Nephron (organoid): ENCODE data around the gene FOXO1.

ENCODE experiments used
- H3K27ac Mint-ChIP-seq, 3 experiments: 2 replicates each; pipeline ENCODE4 v1.8.0; 2020; ENCODE audit warnings: mixed read lengths in 3 of 3, mild to moderate bottlenecking in 2 of 3, moderate library complexity in 1 of 3
- H3K27me3 Mint-ChIP-seq: 2 replicates; pipeline ENCODE4 v1.8.0; 2021; ENCODE audit warnings: low read depth, mild to moderate bottlenecking, moderate library complexity, mixed read lengths
- H3K36me3 Mint-ChIP-seq: 2 replicates; pipeline ENCODE4 v1.8.0; 2020; ENCODE audit warnings: low read depth, mixed read lengths
- H3K4me1 Mint-ChIP-seq: 2 replicates; pipeline ENCODE4 v1.8.0; 2020; ENCODE audit warnings: mixed read lengths
- H3K4me3 Mint-ChIP-seq, 3 experiments: 2 replicates each; pipeline ENCODE4 v1.8.0; 2020; ENCODE audit warnings: mild to moderate bottlenecking in 3 of 3, mixed read lengths in 3 of 3, moderate library complexity in 2 of 3
- H3K9me3 Mint-ChIP-seq: 2 replicates; pipeline ENCODE4 v1.8.0; 2020; ENCODE audit warnings: mixed read lengths
- TF ChIP-seq, protein P1 (sequence below), 3 experiments: fragments of 200-600 bp; sonication (generic); IDR thresholded peaks; one replicate each; pipeline ENCODE4 v1.5.0; 2021; ENCODE audit warnings: antibody characterized with exemption in 3 of 3; ENCODE audit not compliant: unreplicated experiment in 3 of 3

FOXO1 gene

DNA sequence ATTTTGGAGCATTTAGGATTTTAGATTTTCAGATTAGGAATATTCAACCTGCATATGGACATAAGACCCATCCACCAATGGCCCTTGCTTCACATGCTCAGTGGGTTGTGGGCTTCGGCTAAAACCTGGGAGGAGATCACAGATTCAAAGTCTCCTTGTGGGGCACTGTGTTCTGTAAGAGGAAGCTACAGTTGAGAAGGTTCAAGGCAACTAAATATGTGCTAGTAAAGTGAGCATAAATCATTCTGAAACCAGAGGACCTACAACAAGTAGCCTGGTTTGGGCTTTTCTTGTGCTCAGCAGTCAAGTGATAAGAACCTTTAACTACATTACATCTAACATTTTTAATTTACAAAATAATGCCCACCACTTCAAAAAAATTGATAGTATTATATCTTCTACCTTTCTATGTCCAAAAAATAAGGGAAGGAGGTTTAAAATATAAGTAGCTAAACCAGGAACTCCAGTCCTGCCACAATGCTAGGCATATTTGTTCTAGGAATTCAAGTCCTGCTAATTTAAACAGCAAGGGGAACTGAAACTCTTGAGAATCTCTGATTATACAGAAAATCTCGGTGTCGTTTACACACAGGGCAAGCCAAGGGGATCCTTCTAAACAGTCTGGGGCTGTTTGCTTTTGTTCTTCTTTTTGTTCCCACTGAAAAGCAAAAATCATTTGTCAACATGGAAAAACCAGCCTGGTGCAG is 36.6 kb downstream of the FOXO1 start:
- Mint-ChIP-seq H3K4me1 (peaks cover 9% of the 10 kb centered on the region), H3K36me3 (peaks cover 13% of the 10 kb centered on the region), H3K4me3 (no peak overlapping the region), H3K27ac (no peak overlapping the region), H3K9me3 (no peaks in the 10 kb centered on the region), H3K27me3 (no peaks in the 10 kb centered on the region)
- TF ChIP-seq, protein P1, sequence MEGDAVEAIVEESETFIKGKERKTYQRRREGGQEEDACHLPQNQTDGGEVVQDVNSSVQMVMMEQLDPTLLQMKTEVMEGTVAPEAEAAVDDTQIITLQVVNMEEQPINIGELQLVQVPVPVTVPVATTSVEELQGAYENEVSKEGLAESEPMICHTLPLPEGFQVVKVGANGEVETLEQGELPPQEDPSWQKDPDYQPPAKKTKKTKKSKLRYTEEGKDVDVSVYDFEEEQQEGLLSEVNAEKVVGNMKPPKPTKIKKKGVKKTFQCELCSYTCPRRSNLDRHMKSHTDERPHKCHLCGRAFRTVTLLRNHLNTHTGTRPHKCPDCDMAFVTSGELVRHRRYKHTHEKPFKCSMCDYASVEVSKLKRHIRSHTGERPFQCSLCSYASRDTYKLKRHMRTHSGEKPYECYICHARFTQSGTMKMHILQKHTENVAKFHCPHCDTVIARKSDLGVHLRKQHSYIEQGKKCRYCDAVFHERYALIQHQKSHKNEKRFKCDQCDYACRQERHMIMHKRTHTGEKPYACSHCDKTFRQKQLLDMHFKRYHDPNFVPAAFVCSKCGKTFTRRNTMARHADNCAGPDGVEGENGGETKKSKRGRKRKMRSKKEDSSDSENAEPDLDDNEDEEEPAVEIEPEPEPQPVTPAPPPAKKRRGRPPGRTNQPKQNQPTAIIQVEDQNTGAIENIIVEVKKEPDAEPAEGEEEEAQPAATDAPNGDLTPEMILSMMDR (IDR thresholded peaks at IDR 0.05; ENCODE audit: unreplicated experiment in 3 of 3): no peak

DNA sequence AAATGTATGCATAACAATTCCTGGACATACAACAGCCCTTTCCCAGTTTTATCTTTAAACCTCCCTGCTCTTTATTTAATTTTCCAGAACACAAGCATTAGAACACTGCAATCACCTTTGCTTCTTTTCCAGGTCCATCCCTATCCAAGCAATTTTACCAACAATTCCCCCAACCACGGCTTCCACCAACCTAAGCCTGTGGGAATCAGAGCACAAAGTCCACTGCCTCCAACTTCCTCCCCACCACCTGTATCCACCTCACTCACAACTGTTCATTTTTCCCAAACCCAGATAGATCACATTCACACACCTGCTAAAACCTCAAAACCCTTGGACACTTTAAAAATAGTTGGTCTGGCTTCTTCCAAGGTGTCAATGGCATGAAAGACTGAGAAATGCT is 39.5 kb downstream of the FOXO1 start:
- TF ChIP-seq, protein P1 (IDR thresholded peaks at IDR 0.05; ENCODE audit: unreplicated experiment in 3 of 3): no peak
- H3K27me3 Mint-ChIP-seq: no peaks in the 10 kb centered on the region
- no peak overlapping the region for H3K27ac Mint-ChIP-seq
- peaks cover 27% of the 10 kb centered on the region for H3K4me1 Mint-ChIP-seq
- peaks cover 13% of the 10 kb centered on the region for H3K36me3 Mint-ChIP-seq
- no peaks in the 10 kb centered on the region for H3K9me3 Mint-ChIP-seq
- no peak overlapping the region for H3K4me3 Mint-ChIP-seq

DNA sequence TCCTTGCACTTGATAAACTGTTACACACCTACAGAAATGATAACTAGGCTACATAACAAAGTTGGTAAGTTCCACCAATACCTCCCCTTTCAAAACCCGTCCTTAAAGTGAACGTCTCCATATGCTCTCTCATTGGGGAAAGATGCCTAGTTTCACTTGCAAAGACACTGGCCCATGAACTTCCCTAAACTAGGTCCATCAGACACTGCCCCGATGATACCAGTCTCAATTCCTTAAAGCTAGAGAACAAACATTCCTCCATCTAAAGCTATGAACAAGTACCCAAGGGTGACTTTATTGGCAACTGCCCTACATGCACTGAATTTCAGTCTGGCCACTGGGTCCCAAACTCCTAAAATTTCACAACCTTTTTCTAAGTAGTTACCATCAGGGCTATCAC is 39.9 kb downstream of the FOXO1 start:
- Mint-ChIP-seq H3K36me3 (peaks cover 11% of the 10 kb centered on the region), H3K4me3 (no peak overlapping the region), H3K27me3 (no peaks in the 10 kb centered on the region), H3K9me3 (no peaks in the 10 kb centered on the region), H3K27ac (no peak overlapping the region), H3K4me1 (peaks cover 28% of the 10 kb centered on the region)
- TF ChIP-seq, protein P1 (IDR thresholded peaks at IDR 0.05; ENCODE audit: unreplicated experiment in 3 of 3): no peak

DNA sequence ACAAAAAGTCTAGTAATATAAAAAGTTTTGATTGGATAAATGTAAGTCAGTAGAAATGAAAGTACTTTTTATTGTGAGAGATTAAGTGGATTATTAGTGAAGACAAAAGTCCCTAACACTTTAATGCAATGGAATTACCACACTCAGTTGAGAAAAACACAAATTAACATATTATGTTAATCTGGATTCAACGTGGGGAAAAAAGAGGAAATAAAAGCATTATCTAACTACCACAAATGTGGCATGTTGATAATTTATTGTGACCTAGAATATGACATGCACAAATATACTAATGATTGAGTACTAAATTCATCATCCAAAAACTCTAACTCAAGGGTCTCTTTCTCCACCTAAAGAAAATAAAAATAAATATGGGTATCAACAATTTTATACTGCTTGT is 41.5 kb downstream of the FOXO1 start:
- no peak overlapping the region for H3K27ac Mint-ChIP-seq
- TF ChIP-seq, protein P1 (IDR thresholded peaks at IDR 0.05; ENCODE audit: unreplicated experiment in 3 of 3): no peak
- no peaks in the 10 kb centered on the region for H3K27me3 Mint-ChIP-seq
- peaks cover 4% of the 10 kb centered on the region for H3K36me3 Mint-ChIP-seq
- no peak overlapping the region for H3K4me3 Mint-ChIP-seq
- H3K9me3 Mint-ChIP-seq: no peaks in the 10 kb centered on the region
- peaks cover 28% of the 10 kb centered on the region for H3K4me1 Mint-ChIP-seq

DNA sequence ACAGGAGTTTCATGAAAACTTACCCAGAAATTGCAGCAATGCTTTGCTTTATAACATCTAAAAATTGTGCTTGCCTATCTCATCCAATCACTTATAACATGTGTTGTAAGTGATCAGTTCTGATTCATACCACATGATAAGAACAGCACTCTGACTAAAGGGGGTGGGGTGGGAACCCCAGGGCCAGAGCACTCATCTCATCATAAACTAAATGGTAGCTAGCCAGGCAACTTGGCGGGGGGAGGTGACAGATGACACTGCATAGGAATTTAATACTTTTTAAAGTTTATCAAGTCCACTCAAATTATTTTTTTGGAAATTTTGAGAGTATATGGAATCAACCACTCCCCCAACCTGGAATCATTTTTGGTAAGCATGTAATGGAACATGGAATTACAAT is 42.1 kb downstream of the FOXO1 start:
- TF ChIP-seq, protein P1 (IDR thresholded peaks at IDR 0.05; ENCODE audit: unreplicated experiment in 3 of 3): no peak
- Mint-ChIP-seq H3K9me3 (no peaks in the 10 kb centered on the region), H3K27me3 (no peaks in the 10 kb centered on the region), H3K36me3 (peaks cover 4% of the 10 kb centered on the region), H3K27ac (no peak overlapping the region), H3K4me3 (no peak overlapping the region), H3K4me1 (peaks cover 34% of the 10 kb centered on the region)

DNA sequence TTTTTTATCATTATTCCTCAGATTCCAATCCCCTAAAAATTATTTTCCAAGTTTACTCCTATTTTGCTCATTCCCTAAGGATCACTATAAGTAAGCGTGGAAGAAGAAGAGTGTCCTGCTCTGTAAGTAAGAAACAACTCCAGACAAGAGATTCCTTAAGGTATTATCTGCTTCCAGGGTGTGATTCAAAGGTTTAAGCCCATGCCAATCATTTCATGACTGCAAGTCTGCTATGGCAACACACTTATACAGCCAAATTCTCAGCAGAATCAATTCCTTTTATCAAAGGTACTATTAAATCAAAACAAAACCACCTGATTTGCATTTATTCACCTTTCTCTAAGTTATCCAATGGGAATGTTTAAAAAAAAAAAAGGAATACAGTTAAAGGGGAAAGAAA is 43.7 kb downstream of the FOXO1 start:
- Mint-ChIP-seq H3K4me1 (peaks cover 43% of the 10 kb centered on the region), H3K27ac (no peak overlapping the region), H3K36me3 (no peaks in the 10 kb centered on the region), H3K27me3 (no peaks in the 10 kb centered on the region), H3K4me3 (no peak overlapping the region), H3K9me3 (no peaks in the 10 kb centered on the region)
- TF ChIP-seq, protein P1 (IDR thresholded peaks at IDR 0.05; ENCODE audit: unreplicated experiment in 3 of 3): no peak
